Parathyroid adenoma (tissue), 2 donors: ENCODE measurements around the gene TREM1.

Experiments
- H2AFZ ChIP-seq: fragments of 300-600 bp; sonication (generic); one replicate; pipeline ENCODE4 v1.7.0; 2017; ENCODE audit warnings: antibody characterized with exemption, mild to moderate bottlenecking
- H3K27ac ChIP-seq: fragments of 300-600 bp; sonication (generic); one replicate; pipeline ENCODE4 v1.7.0; 2017
- H3K27me3 ChIP-seq: fragments of 300-600 bp; sonication (generic); one replicate; pipeline ENCODE4 v1.7.0; 2017; ENCODE audit warnings: low read length; ENCODE audit not compliant: control insufficient read depth, insufficient read depth
- H3K36me3 ChIP-seq: fragments of 300-600 bp; sonication (generic); one replicate; pipeline ENCODE4 v1.7.0; 2017; ENCODE audit warnings: low read length; ENCODE audit not compliant: control insufficient read depth, insufficient read depth
- H3K4me1 ChIP-seq: fragments of 300-600 bp; sonication (generic); one replicate; pipeline ENCODE4 v1.7.0; 2017; ENCODE audit warnings: control low read depth
- H3K4me2 ChIP-seq: fragments of 300-600 bp; sonication (generic); one replicate; pipeline ENCODE4 v1.7.0; 2017; ENCODE audit warnings: low read length
- H3K4me3 ChIP-seq: fragments of 300-600 bp; sonication (generic); one replicate; pipeline ENCODE4 v1.7.0; 2017; ENCODE audit warnings: low read depth, low read length
- H3K79me2 ChIP-seq: fragments of 300-600 bp; sonication (generic); one replicate; pipeline ENCODE4 v1.7.0; 2017; ENCODE audit warnings: control low read depth
- H3K9ac ChIP-seq: fragments of 300-600 bp; sonication (generic); one replicate; pipeline ENCODE4 v1.7.0; 2017; ENCODE audit warnings: mild to moderate bottlenecking
- H3K9me3 ChIP-seq: fragments of 300-600 bp; sonication (generic); one replicate; pipeline ENCODE4 v1.7.0; 2017; ENCODE audit warnings: low read length; ENCODE audit not compliant: control insufficient read depth
- TF ChIP-seq, protein P1 (sequence below): fragments of 300-600 bp; sonication (generic); IDR thresholded peaks from one replicate; pipeline ENCODE4 v1.7.0; 2017; ENCODE audit warnings: antibody characterized with exemption, mild to moderate bottlenecking
- donor health status: primary hyperparathyroidism.

The TREM1 gene

DNA sequence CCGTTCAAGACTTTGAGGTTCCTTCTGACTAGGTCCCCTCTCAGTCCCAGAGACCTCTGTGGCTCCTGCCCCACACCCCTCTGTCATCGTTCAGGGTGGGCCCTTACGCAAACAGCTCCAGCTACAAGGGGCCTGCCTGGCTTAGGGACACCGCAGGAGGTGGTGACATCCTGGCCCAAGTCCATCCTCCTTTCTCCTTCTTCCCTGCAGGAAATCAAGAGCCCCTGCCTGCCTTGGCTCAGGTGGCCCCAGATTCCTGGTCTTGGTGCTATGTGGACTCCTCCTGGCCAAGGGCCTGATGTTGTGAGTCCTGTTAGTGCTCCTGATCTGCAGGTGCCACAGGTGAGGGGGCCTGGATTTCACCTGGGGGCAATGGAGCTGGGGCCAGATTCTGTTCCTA lies 50.2 kb downstream of the TREM1 start:
- no peaks in the 10 kb centered on the region for H3K9me3 ChIP-seq
- no peak overlapping the region for H2AFZ ChIP-seq
- H3K9ac ChIP-seq = no peak overlapping the region
- no peak overlapping the region for H3K4me3 ChIP-seq
- no peak overlapping the region for H3K4me2 ChIP-seq
- H3K79me2 ChIP-seq = no peaks in the 10 kb centered on the region
- H3K27me3 ChIP-seq = no peaks in the 10 kb centered on the region
- H3K27ac ChIP-seq = no peak overlapping the region
- H3K36me3 ChIP-seq = no peaks in the 10 kb centered on the region
- TF ChIP-seq, protein P1, sequence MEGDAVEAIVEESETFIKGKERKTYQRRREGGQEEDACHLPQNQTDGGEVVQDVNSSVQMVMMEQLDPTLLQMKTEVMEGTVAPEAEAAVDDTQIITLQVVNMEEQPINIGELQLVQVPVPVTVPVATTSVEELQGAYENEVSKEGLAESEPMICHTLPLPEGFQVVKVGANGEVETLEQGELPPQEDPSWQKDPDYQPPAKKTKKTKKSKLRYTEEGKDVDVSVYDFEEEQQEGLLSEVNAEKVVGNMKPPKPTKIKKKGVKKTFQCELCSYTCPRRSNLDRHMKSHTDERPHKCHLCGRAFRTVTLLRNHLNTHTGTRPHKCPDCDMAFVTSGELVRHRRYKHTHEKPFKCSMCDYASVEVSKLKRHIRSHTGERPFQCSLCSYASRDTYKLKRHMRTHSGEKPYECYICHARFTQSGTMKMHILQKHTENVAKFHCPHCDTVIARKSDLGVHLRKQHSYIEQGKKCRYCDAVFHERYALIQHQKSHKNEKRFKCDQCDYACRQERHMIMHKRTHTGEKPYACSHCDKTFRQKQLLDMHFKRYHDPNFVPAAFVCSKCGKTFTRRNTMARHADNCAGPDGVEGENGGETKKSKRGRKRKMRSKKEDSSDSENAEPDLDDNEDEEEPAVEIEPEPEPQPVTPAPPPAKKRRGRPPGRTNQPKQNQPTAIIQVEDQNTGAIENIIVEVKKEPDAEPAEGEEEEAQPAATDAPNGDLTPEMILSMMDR = no peak
- H3K4me1 ChIP-seq = no peaks in the 10 kb centered on the region

DNA sequence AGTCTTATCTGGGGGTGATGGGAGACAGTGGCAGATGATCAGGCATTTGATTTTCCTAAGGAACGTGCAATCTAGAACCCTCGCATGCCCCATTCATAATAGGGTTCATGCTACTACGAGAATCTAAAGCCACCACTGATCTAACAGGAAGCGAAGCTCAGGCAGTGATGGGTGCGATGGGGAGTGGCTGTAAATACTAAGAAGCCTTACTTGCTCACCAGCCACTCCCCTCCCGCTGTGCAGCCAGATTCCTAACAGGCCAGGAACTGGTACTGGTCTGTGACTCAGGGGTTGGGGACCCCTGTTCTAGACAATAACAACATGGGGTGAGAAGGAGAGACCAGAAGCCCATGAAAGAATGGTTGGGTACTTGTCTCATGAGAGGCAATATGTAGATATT lies 53.8 kb downstream of the TREM1 start:
- no peak overlapping the region for H2AFZ ChIP-seq
- H3K9me3 ChIP-seq = no peaks in the 10 kb centered on the region
- H3K27me3 ChIP-seq = no peaks in the 10 kb centered on the region
- TF ChIP-seq, protein P1 = no peak
- no peak overlapping the region for H3K4me3 ChIP-seq
- H3K27ac ChIP-seq = no peak overlapping the region
- no peaks in the 10 kb centered on the region for H3K36me3 ChIP-seq
- H3K79me2 ChIP-seq = no peaks in the 10 kb centered on the region
- no peak overlapping the region for H3K9ac ChIP-seq
- H3K4me1 ChIP-seq = no peaks in the 10 kb centered on the region
- H3K4me2 ChIP-seq = no peak overlapping the region

DNA sequence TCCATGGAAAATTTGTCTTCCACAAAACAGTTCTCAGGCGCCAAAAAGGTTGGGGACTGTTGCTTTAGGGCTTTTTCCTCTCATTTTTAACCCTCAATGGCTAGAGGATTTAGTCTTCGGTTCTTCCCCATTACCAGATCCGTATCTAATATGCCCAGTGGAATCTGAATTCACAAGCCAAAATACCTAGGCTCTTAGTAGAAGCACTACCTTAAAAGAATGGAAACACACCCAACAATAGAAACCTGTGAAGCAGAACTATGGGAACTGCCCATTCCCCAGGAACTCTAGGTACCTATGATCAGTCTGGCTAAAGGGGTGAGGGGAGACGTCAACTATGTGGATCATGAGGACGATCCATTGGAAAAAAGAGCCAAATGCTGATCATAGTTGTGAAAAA lies 55.2 kb downstream of the TREM1 start:
- Histone ChIP-seq H3K4me1 (no peaks in the 10 kb centered on the region), H3K27me3 (no peaks in the 10 kb centered on the region), H3K9me3 (no peaks in the 10 kb centered on the region), H3K27ac (no peak overlapping the region), H3K4me2 (no peak overlapping the region), H3K4me3 (no peak overlapping the region), H2AFZ (no peak overlapping the region), H3K9ac (no peak overlapping the region), H3K79me2 (no peaks in the 10 kb centered on the region), H3K36me3 (no peaks in the 10 kb centered on the region)
- TF ChIP-seq, protein P1 = no peak

DNA sequence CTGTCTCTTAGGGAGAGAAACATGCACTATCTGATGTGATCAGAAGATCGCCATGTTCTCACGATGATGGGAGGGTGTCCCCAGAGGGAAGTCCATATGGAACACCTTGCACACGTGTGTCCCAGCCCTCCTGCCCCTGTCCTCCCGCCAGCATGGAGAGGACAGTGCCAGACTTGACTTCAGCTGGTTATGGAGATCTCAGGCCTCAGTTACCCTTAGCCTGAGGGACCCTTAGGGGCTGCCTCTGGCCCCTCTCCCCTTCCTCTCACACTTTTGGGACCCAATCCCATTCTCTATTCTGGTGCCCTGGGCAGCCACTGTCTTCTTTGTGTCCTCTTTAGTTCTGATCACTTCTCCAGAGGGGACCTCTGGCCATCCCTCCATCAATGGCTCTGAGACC lies 56.8 kb downstream of the TREM1 start:
- H3K27ac ChIP-seq = no peak overlapping the region
- no peaks in the 10 kb centered on the region for H3K79me2 ChIP-seq
- no peaks in the 10 kb centered on the region for H3K27me3 ChIP-seq
- no peak overlapping the region for H2AFZ ChIP-seq
- H3K36me3 ChIP-seq = no peaks in the 10 kb centered on the region
- TF ChIP-seq, protein P1 = no peak
- no peak overlapping the region for H3K4me2 ChIP-seq
- H3K9me3 ChIP-seq = no peaks in the 10 kb centered on the region
- H3K4me1 ChIP-seq = no peaks in the 10 kb centered on the region
- H3K4me3 ChIP-seq = no peak overlapping the region
- no peak overlapping the region for H3K9ac ChIP-seq

DNA sequence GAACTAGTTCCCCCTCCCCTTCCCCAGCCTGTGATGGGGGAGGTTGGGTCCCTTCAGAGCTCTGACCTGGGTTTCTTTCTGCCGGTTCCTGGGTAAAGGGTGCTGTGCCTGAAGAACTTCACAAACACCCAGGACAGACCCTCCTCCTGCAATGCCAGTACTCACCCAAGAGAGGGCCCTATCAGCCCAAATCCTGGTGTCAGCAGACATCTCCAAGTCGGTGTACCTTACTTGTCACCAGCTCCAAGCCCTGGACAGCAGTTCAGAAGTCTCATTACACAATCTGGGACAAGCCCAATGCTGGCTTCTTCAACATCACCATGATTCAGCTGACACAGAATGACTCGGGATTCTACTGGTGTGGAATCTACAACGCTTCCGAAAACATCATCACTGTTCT lies 57.9 kb downstream of the TREM1 start:
- TF ChIP-seq, protein P1 = no peak
- Histone ChIP-seq H3K4me3 (no peak overlapping the region), H3K4me1 (no peaks in the 10 kb centered on the region), H3K27ac (no peak overlapping the region), H3K4me2 (no peak overlapping the region), H3K9ac (no peak overlapping the region), H3K79me2 (no peaks in the 10 kb centered on the region), H3K36me3 (no peaks in the 10 kb centered on the region), H3K9me3 (no peaks in the 10 kb centered on the region), H3K27me3 (no peaks in the 10 kb centered on the region), H2AFZ (no peak overlapping the region)
